ENCODE data around the gene TNFAIP8L2.
"Not testable (repeated sequence)": the region's sequence is repeated elsewhere in the genome, so short reads cannot be mapped to it uniquely, and the experiment has no call there.

Gene TNFAIP8L2

GRCh38 chr1:151159373-151159772, 2.9 kb downstream of the TNFAIP8L2 start:
- Histone ChIP-seq H3K9ac (ENCODE audit: low read depth, low read length) (no peak overlapping the region), H3K4me1 (ENCODE audit: insufficient read depth, low read length) (peaks cover 7% of the 10 kb centered on the region), H3K9me3 (ENCODE audit: control insufficient read depth, insufficient read depth, low read length) (no peaks in the 10 kb centered on the region), H3K36me3 (ENCODE audit: insufficient read depth, low read length) (peaks cover 5% of the 10 kb centered on the region; the same call in 1 of the 2 replicates)

- H3K4me1 ChIP-seq (ENCODE audit: insufficient read depth, low read length), result peaks cover 9% of the 10 kb centered on the region
- peak overlapping the region; percentile 90 for H3K9ac ChIP-seq (ENCODE audit: low read depth, low read length)
- H3K9me3 ChIP-seq (ENCODE audit: control insufficient read depth, insufficient read depth, low read length), result no peaks in the 10 kb centered on the region
- H3K36me3 ChIP-seq (ENCODE audit: insufficient read depth, low read length), result peaks cover 5% of the 10 kb centered on the region; the same call in 1 of the 2 replicates
Observed at GRCh38 chr1:151164732-151165280, 8.4 kb downstream of the TNFAIP8L2 start.

GRCh38 chr1:151165281-151165737, 8.9 kb downstream of the TNFAIP8L2 start:
- Histone ChIP-seq H3K9me3 (ENCODE audit: control insufficient read depth, insufficient read depth, low read length) (no peaks in the 10 kb centered on the region), H3K36me3 (ENCODE audit: insufficient read depth, low read length) (peaks cover 9% of the 10 kb centered on the region), H3K9ac (ENCODE audit: low read depth, low read length) (peak overlapping the region; percentile 90), H3K4me1 (ENCODE audit: insufficient read depth, low read length) (peaks cover 9% of the 10 kb centered on the region)

- Histone ChIP-seq H3K4me1 (ENCODE audit: insufficient read depth, low read length) (peaks cover 9% of the 10 kb centered on the region), H3K36me3 (ENCODE audit: insufficient read depth, low read length) (peaks cover 5% of the 10 kb centered on the region), H3K9ac (ENCODE audit: low read depth, low read length) (peak within 1 kb of the TSS; percentile 90), H3K9me3 (ENCODE audit: control insufficient read depth, insufficient read depth, low read length) (no peaks in the 10 kb centered on the region)
Observed at GRCh38 chr1:151165738-151166504, 9.5 kb downstream of the TNFAIP8L2 start, which contains the start of the genes LYSMD1 and SCNM1. Gene LYSMD1 (minus strand): TSS chr1:151165902. CDS start chr1:151165258, 644 bp downstream. Gene SCNM1 (plus strand): TSS chr1:151166144. CDS start chr1:151166153, 9 bp downstream.

GRCh38 chr1:151166505-151166956, 10.1 kb downstream of the TNFAIP8L2 start:
- Histone ChIP-seq H3K36me3 (ENCODE audit: insufficient read depth, low read length) (peaks cover 5% of the 10 kb centered on the region; the same call in 1 of the 2 replicates), H3K9ac (ENCODE audit: low read depth, low read length) (peak overlapping the region; percentile 90), H3K9me3 (ENCODE audit: control insufficient read depth, insufficient read depth, low read length) (no peaks in the 10 kb centered on the region), H3K4me1 (ENCODE audit: insufficient read depth, low read length) (peaks cover 9% of the 10 kb centered on the region)

GRCh38 chr1:151167116-151167515, 10.7 kb downstream of the TNFAIP8L2 start:
- Histone ChIP-seq H3K4me1 (ENCODE audit: insufficient read depth, low read length) (peaks cover 9% of the 10 kb centered on the region), H3K36me3 (ENCODE audit: insufficient read depth, low read length) (peaks cover 5% of the 10 kb centered on the region; the same call in 1 of the 2 replicates), H3K9me3 (ENCODE audit: control insufficient read depth, insufficient read depth, low read length) (no peaks in the 10 kb centered on the region), H3K9ac (ENCODE audit: low read depth, low read length) (0 out of 2 replicates have a peak overlapping the region, but pooled peaks have one; percentile 90)

GRCh38 chr1:151171190-151171589, 14.7 kb downstream of the TNFAIP8L2 start:
- peaks cover 5% of the 10 kb centered on the region; the same call in 1 of the 2 replicates for H3K36me3 ChIP-seq (ENCODE audit: insufficient read depth, low read length)
- no peaks in the 10 kb centered on the region for H3K9me3 ChIP-seq (ENCODE audit: control insufficient read depth, insufficient read depth, low read length)
- no peaks in the 10 kb centered on the region for H3K4me1 ChIP-seq (ENCODE audit: insufficient read depth, low read length)
- no peak overlapping the region for H3K9ac ChIP-seq (ENCODE audit: low read depth, low read length)

- no peak overlapping the region for H3K9ac ChIP-seq (ENCODE audit: low read depth, low read length)
- peaks cover 9% of the 10 kb centered on the region for H3K36me3 ChIP-seq (ENCODE audit: insufficient read depth, low read length)
- H3K4me1 ChIP-seq (ENCODE audit: insufficient read depth, low read length), result no peaks in the 10 kb centered on the region
- no peaks in the 10 kb centered on the region for H3K9me3 ChIP-seq (ENCODE audit: control insufficient read depth, insufficient read depth, low read length)
Observed at GRCh38 chr1:151175041-151175741, 18.7 kb downstream of the TNFAIP8L2 start.

GRCh38 chr1:151175863-151176262, 19.4 kb downstream of the TNFAIP8L2 start, which contains the start of gene TMOD4:
Gene TMOD4 (minus strand): TSS chr1:151175981. CDS start chr1:151174875, 1,106 bp downstream.
- Histone ChIP-seq H3K9ac (ENCODE audit: low read depth, low read length) (no peak within 1 kb of the TSS), H3K36me3 (ENCODE audit: insufficient read depth, low read length) (peaks cover 9% of the 10 kb centered on the region), H3K9me3 (ENCODE audit: control insufficient read depth, insufficient read depth, low read length) (no peaks in the 10 kb centered on the region), H3K4me1 (ENCODE audit: insufficient read depth, low read length) (no peaks in the 10 kb centered on the region)

- Histone ChIP-seq H3K9me3 (ENCODE audit: control insufficient read depth, insufficient read depth, low read length) (no peaks in the 10 kb centered on the region), H3K4me1 (ENCODE audit: insufficient read depth, low read length) (no peaks in the 10 kb centered on the region), H3K9ac (ENCODE audit: low read depth, low read length) (no peak overlapping the region), H3K36me3 (ENCODE audit: insufficient read depth, low read length) (peaks cover 12% of the 10 kb centered on the region)
Observed at GRCh38 chr1:151176514-151177045, 20.1 kb downstream of the TNFAIP8L2 start.

GRCh38 chr1:151184211-151184610, 27.8 kb downstream of the TNFAIP8L2 start:
- no peak overlapping the region for H3K9ac ChIP-seq (ENCODE audit: low read depth, low read length)
- H3K9me3 ChIP-seq (ENCODE audit: control insufficient read depth, insufficient read depth, low read length), result no peaks in the 10 kb centered on the region
- H3K4me1 ChIP-seq (ENCODE audit: insufficient read depth, low read length), result no peaks in the 10 kb centered on the region
- H3K36me3 ChIP-seq (ENCODE audit: insufficient read depth, low read length), result peaks cover 21% of the 10 kb centered on the region

- H3K36me3 ChIP-seq (ENCODE audit: insufficient read depth, low read length), result peaks cover 17% of the 10 kb centered on the region; the same call in 1 of the 2 replicates
- H3K4me1 ChIP-seq (ENCODE audit: insufficient read depth, low read length), result no peaks in the 10 kb centered on the region
- no peaks in the 10 kb centered on the region for H3K9me3 ChIP-seq (ENCODE audit: control insufficient read depth, insufficient read depth, low read length)
- no peak overlapping the region for H3K9ac ChIP-seq (ENCODE audit: low read depth, low read length)
Observed at GRCh38 chr1:151187205-151187604, 30.8 kb downstream of the TNFAIP8L2 start.

GRCh38 chr1:151188667-151189066, 32.2 kb downstream of the TNFAIP8L2 start:
- peak overlapping the region; percentile 99; the same call in 1 of the 2 replicates for H3K9ac ChIP-seq (ENCODE audit: low read depth, low read length)
- not testable (repeated sequence) for H3K9me3 ChIP-seq (ENCODE audit: control insufficient read depth, insufficient read depth, low read length); H3K4me1 ChIP-seq (ENCODE audit: insufficient read depth, low read length)
- peaks cover 11% of the 10 kb centered on the region; the same call in 1 of the 2 replicates for H3K36me3 ChIP-seq (ENCODE audit: insufficient read depth, low read length)

Data from ES-I3 (cell line).